Suppressor macrophage treated with lipopolysaccharide for 4 hours (primary cell): ENCODE data around the gene INSRR.

ENCODE experiments used
- DNase-seq: peaks from one replicate; pipeline ENCODE4 v3.0.0-alpha.2; 2020

The INSRR gene

GRCh38 chr1:156893048-156893953 lies 34.4 kb upstream of the INSRR start, which contains the start of gene PEAR1:
TSS of gene PEAR1 (plus strand) at chr1:156893718. CDS start at chr1:156903927, 10,209 bp downstream.
- no peak for DNase-seq

- peak; percentile 92 for DNase-seq
Observed at GRCh38 chr1:156892190-156893047, 33.5 kb upstream of the INSRR start.

GRCh38 chr1:156889802-156890580 lies 31.1 kb upstream of the INSRR start:
- DNase-seq = peak; percentile 85

- DNase-seq = no peak
Observed at GRCh38 chr1:156887734-156888133, 28.8 kb upstream of the INSRR start.

- no peak for DNase-seq
Observed at GRCh38 chr1:156887317-156887716, 28.4 kb upstream of the INSRR start.

- DNase-seq = no peak
Observed at GRCh38 chr1:156886583-156887281, 27.8 kb upstream of the INSRR start.

GRCh38 chr1:156885880-156886355 lies 27.0 kb upstream of the INSRR start:
- no peak for DNase-seq

GRCh38 chr1:156885314-156885713 lies 26.4 kb upstream of the INSRR start:
- no peak for DNase-seq

- DNase-seq = no peak
Observed at GRCh38 chr1:156884560-156885184, 25.8 kb upstream of the INSRR start.

GRCh38 chr1:156883919-156884318 lies 25.0 kb upstream of the INSRR start:
- DNase-seq = no peak

GRCh38 chr1:156882543-156882942 lies 23.6 kb upstream of the INSRR start:
- DNase-seq = no peak

GRCh38 chr1:156881663-156882062 lies 22.7 kb upstream of the INSRR start:
- no peak for DNase-seq

- no peak for DNase-seq
Observed at GRCh38 chr1:156881101-156881500, 22.2 kb upstream of the INSRR start.

GRCh38 chr1:156880473-156880872 lies 21.6 kb upstream of the INSRR start:
- DNase-seq = no peak

- DNase-seq = no peak
Observed at GRCh38 chr1:156879876-156880275, 21.0 kb upstream of the INSRR start.

GRCh38 chr1:156877433-156878170 lies 18.7 kb upstream of the INSRR start:
- no peak for DNase-seq

- DNase-seq = no peak
Observed at GRCh38 chr1:156876281-156876680, 17.4 kb upstream of the INSRR start.

GRCh38 chr1:156875341-156875615 lies 16.4 kb upstream of the INSRR start:
- no peak for DNase-seq

- no peak for DNase-seq
Observed at GRCh38 chr1:156874572-156875340, 15.8 kb upstream of the INSRR start.

GRCh38 chr1:156874142-156874541 lies 15.2 kb upstream of the INSRR start:
- DNase-seq = no peak
